Transverse colon (tissue), 3 donors: Measurements from ENCODE around the gene NOP53.

Source experiments
- EP300 ChIP-seq: sonication (generic); formaldehyde crosslinking; IDR thresholded peaks from one replicate; pipeline ENCODE4 v1.6.1; 2017; ENCODE audit warnings: antibody characterized with exemption, low read depth
- POLR2A ChIP-seq: fragments of 450-650 bp; IDR thresholded peaks from one replicate; pipeline ENCODE4 v1.6.1; 2016; ENCODE audit warnings: antibody characterized with exemption, mild to moderate bottlenecking, moderate library complexity
- POLR2AphosphoS5 ChIP-seq, 3 donors: sonication (generic); formaldehyde crosslinking; IDR thresholded peaks; one replicate each; pipeline ENCODE4 v1.6.1; 2016; ENCODE audit warnings: antibody characterized with exemption in 3 of 3

DNA sequence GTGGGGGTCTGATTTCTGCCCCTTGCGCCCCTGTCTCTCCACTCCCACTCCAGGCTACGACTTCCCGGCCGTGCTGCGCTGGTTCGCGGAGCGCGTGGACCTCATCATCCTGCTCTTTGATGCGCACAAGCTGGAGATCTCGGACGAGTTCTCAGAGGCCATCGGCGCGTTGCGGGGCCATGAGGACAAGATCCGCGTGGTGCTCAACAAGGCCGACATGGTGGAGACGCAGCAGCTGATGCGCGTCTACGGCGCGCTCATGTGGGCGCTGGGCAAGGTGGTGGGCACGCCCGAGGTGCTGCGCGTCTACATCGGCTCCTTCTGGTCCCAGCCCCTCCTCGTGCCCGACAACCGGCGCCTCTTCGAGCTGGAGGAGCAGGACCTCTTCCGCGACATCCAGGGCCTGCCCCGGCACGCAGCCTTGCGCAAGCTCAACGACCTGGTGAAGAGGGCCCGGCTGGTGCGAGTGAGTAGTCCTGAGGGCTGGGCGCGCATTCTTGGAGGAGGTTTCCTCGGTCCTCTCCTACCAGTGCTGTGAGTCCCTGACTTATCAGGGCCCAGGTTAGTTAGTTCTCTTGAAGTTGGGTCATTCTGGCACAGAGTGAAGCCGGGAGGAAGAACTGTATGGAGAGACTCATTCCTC is 19.5 kb upstream of the NOP53 start:
- TF ChIP-seq POLR2AphosphoS5 (IDR thresholded peaks at IDR 0.05): no peak
- TF ChIP-seq POLR2A: no peak
- TF ChIP-seq EP300: no peak
